Measurements from ENCODE around the gene PHF12.

Gene PHF12

GRCh38 chr17:28961391-28961790 is 10.1 kb upstream of the PHF12 start:
- H3K4me1 ChIP-seq (ENCODE audit: control insufficient read depth, insufficient read depth, low read length): no peaks in the 10 kb centered on the region
- no peak overlapping the region for H3K27ac ChIP-seq (ENCODE audit: low read length)
- H3K4me3 ChIP-seq (ENCODE audit: low read length in 2 of 2): no peak overlapping the region
- H3K9ac ChIP-seq (ENCODE audit: low read length in 2 of 2): no peak overlapping the region
- peaks cover 0 to 2% of the 10 kb centered on the region in 2 donors for H3K27me3 ChIP-seq (ENCODE audit: control insufficient read depth in 1 of 2, insufficient read depth in 2 of 2, low read length in 2 of 2)
- peaks cover 0 to 2% of the 10 kb centered on the region in 2 donors for H3K36me3 ChIP-seq (ENCODE audit: control insufficient read depth in 2 of 2, insufficient read depth in 2 of 2, low read length in 2 of 2)
- H3K9me3 ChIP-seq (ENCODE audit: control insufficient read depth in 2 of 2, low read length in 2 of 2): no peaks in the 10 kb centered on the region

- Histone ChIP-seq H3K27me3 (ENCODE audit: control insufficient read depth in 1 of 2, insufficient read depth in 2 of 2, low read length in 2 of 2) (peaks cover 0 to 2% of the 10 kb centered on the region in 2 donors), H3K27ac (ENCODE audit: low read length) (no peak overlapping the region), H3K4me3 (ENCODE audit: low read length in 2 of 2) (no peak overlapping the region), H3K4me1 (ENCODE audit: control insufficient read depth, insufficient read depth, low read length) (no peaks in the 10 kb centered on the region), H3K36me3 (ENCODE audit: control insufficient read depth in 2 of 2, insufficient read depth in 2 of 2, low read length in 2 of 2) (peaks cover 0 to 2% of the 10 kb centered on the region in 2 donors), H3K9me3 (ENCODE audit: control insufficient read depth in 2 of 2, low read length in 2 of 2) (no peaks in the 10 kb centered on the region), H3K9ac (ENCODE audit: low read length in 2 of 2) (no peak overlapping the region)
These were observed 9.1 kb upstream of the PHF12 start for GRCh38 chr17:28960256-28961061.

DNA sequence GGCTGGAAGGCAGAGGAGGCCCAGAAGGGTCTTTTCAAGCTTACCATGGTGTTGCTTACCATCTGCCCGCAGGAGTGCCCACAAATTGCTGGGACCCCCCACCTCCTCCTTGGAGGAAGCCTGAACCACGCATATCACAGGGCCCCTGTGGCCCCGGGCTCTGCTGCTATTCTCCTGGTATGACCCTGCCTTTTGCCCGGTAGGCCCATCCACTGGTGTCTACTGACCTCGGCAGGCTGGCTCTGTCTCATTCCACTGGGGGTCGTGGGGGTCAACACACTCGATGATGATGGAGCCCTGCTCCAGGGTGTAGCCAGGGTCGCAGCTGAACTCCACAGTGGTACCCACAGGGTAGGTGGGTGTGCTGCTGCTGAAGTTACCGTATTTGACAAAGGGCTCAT is 8.2 kb upstream of the PHF12 start:
- Histone ChIP-seq H3K4me1 (ENCODE audit: control insufficient read depth, insufficient read depth, low read length) (no peaks in the 10 kb centered on the region), H3K36me3 (ENCODE audit: control insufficient read depth in 2 of 2, insufficient read depth in 2 of 2, low read length in 2 of 2) (peaks cover 0 to 2% of the 10 kb centered on the region in 2 donors)

DNA sequence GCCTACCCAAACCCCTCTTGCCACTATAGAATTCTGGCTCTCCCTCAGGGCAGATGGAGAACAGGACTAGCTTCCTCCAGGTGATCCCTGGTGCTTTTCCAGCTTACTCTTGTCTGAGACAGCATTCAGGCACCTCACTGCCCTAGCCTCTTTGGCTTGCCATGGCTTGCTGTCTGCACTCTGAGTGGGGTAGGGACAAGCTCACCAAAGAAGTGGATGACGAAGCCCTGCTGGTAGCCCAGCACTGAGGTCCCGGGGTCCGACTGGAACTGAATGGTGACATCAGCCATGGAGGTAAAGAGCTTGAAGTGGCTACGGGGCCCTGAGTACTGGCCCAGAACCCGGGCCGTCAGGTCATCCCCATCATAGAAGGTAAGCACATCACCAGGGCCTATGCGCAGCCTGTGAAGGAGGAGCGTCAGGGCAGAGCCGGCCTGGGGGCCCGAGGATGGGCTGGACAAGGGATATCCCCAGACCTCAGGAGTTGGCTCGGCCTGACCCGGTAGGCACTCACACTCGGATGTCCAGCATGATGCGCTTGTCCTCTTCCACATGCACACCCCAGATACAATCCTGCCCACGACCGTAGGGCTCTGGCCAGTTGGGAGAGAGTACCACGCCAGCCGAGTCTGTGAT is 7.6 kb upstream of the PHF12 start:
- peaks cover 0 to 2% of the 10 kb centered on the region in 2 donors for H3K27me3 ChIP-seq (ENCODE audit: control insufficient read depth in 1 of 2, insufficient read depth in 2 of 2, low read length in 2 of 2)
- peaks cover 0 to 2% of the 10 kb centered on the region in 2 donors for H3K36me3 ChIP-seq (ENCODE audit: control insufficient read depth in 2 of 2, insufficient read depth in 2 of 2, low read length in 2 of 2)
- H3K4me3 ChIP-seq (ENCODE audit: low read length in 2 of 2): no peak overlapping the region
- H3K9ac ChIP-seq (ENCODE audit: low read length in 2 of 2): no peak overlapping the region
- no peaks in the 10 kb centered on the region for H3K9me3 ChIP-seq (ENCODE audit: control insufficient read depth in 2 of 2, low read length in 2 of 2)
- no peaks in the 10 kb centered on the region for H3K4me1 ChIP-seq (ENCODE audit: control insufficient read depth, insufficient read depth, low read length)
- H3K27ac ChIP-seq (ENCODE audit: low read length): no peak overlapping the region

More for the DNA sequence above, 8.2 kb upstream of the PHF12 start:
- H3K27me3 ChIP-seq (ENCODE audit: control insufficient read depth in 1 of 2, insufficient read depth in 2 of 2, low read length in 2 of 2): peaks cover 0 to 2% of the 10 kb centered on the region in 2 donors
- H3K9me3 ChIP-seq (ENCODE audit: control insufficient read depth in 2 of 2, low read length in 2 of 2): no peaks in the 10 kb centered on the region
- no peak overlapping the region for H3K27ac ChIP-seq (ENCODE audit: low read length)
- H3K4me3 ChIP-seq (ENCODE audit: low read length in 2 of 2): no peak overlapping the region
- H3K9ac ChIP-seq (ENCODE audit: low read length in 2 of 2): no peak overlapping the region

- Histone ChIP-seq H3K27ac (ENCODE audit: low read length) (no peak overlapping the region), H3K27me3 (ENCODE audit: control insufficient read depth in 1 of 2, insufficient read depth in 2 of 2, low read length in 2 of 2) (no peaks in the 10 kb centered on the region), H3K9ac (ENCODE audit: low read length in 2 of 2) (no peak overlapping the region), H3K9me3 (ENCODE audit: control insufficient read depth in 2 of 2, low read length in 2 of 2) (no peaks in the 10 kb centered on the region), H3K4me1 (ENCODE audit: control insufficient read depth, insufficient read depth, low read length) (peaks cover 7% of the 10 kb centered on the region), H3K4me3 (ENCODE audit: low read length in 2 of 2) (no peak overlapping the region), H3K36me3 (ENCODE audit: control insufficient read depth in 2 of 2, insufficient read depth in 2 of 2, low read length in 2 of 2) (peaks cover 0 to 2% of the 10 kb centered on the region in 2 donors)
These were observed 6.7 kb upstream of the PHF12 start for GRCh38 chr17:28957992-28958355.

- Histone ChIP-seq H3K9ac (ENCODE audit: low read length in 2 of 2) (no peak overlapping the region), H3K27me3 (ENCODE audit: control insufficient read depth in 1 of 2, insufficient read depth in 2 of 2, low read length in 2 of 2) (no peaks in the 10 kb centered on the region), H3K4me3 (ENCODE audit: low read length in 2 of 2) (no peak overlapping the region), H3K9me3 (ENCODE audit: control insufficient read depth in 2 of 2, low read length in 2 of 2) (no peaks in the 10 kb centered on the region), H3K36me3 (ENCODE audit: control insufficient read depth in 2 of 2, insufficient read depth in 2 of 2, low read length in 2 of 2) (peaks cover 0 to 2% of the 10 kb centered on the region in 2 donors), H3K27ac (ENCODE audit: low read length) (no peak overlapping the region), H3K4me1 (ENCODE audit: control insufficient read depth, insufficient read depth, low read length) (peaks cover 12% of the 10 kb centered on the region)
These were observed 6.1 kb upstream of the PHF12 start for GRCh38 chr17:28957277-28957991.

DNA sequence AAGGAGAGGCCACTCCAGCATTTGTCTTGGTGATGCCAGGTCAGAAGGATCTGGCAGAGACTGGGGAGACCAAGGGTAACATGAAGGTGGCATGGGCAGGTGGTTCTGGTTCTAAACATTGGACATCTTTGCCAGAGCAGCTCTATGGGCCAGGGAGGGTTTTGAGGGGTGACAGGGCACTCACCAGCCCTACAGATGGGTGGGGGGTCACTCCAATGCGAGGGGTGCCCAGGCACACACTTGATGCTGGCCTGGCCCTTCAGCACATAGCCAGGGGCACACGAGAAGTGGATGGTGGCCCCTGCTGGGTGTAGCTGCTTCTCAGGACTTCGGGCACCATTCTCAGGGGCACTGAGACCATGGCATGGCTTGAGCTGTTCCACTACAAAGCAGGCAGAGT is 5.5 kb upstream of the PHF12 start:
- H3K27ac ChIP-seq (ENCODE audit: low read length): no peak overlapping the region
- no peaks in the 10 kb centered on the region for H3K27me3 ChIP-seq (ENCODE audit: control insufficient read depth in 1 of 2, insufficient read depth in 2 of 2, low read length in 2 of 2)
- H3K36me3 ChIP-seq (ENCODE audit: control insufficient read depth in 2 of 2, insufficient read depth in 2 of 2, low read length in 2 of 2): peaks cover 0 to 2% of the 10 kb centered on the region in 2 donors
- H3K9me3 ChIP-seq (ENCODE audit: control insufficient read depth in 2 of 2, low read length in 2 of 2): no peaks in the 10 kb centered on the region
- H3K4me1 ChIP-seq (ENCODE audit: control insufficient read depth, insufficient read depth, low read length): peaks cover 15% of the 10 kb centered on the region
- H3K4me3 ChIP-seq (ENCODE audit: low read length in 2 of 2): no peak overlapping the region
- no peak overlapping the region for H3K9ac ChIP-seq (ENCODE audit: low read length in 2 of 2)

GRCh38 chr17:28956112-28956511 is 4.8 kb upstream of the PHF12 start:
- Histone ChIP-seq H3K27me3 (ENCODE audit: control insufficient read depth in 1 of 2, insufficient read depth in 2 of 2, low read length in 2 of 2) (no peaks in the 10 kb centered on the region), H3K4me3 (ENCODE audit: low read length in 2 of 2) (no peak overlapping the region), H3K27ac (ENCODE audit: low read length) (no peak overlapping the region), H3K36me3 (ENCODE audit: control insufficient read depth in 2 of 2, insufficient read depth in 2 of 2, low read length in 2 of 2) (peaks cover 0 to 2% of the 10 kb centered on the region in 2 donors), H3K4me1 (ENCODE audit: control insufficient read depth, insufficient read depth, low read length) (peaks cover 15% of the 10 kb centered on the region), H3K9ac (ENCODE audit: low read length in 2 of 2) (no peak overlapping the region), H3K9me3 (ENCODE audit: control insufficient read depth in 2 of 2, low read length in 2 of 2) (no peaks in the 10 kb centered on the region)

DNA sequence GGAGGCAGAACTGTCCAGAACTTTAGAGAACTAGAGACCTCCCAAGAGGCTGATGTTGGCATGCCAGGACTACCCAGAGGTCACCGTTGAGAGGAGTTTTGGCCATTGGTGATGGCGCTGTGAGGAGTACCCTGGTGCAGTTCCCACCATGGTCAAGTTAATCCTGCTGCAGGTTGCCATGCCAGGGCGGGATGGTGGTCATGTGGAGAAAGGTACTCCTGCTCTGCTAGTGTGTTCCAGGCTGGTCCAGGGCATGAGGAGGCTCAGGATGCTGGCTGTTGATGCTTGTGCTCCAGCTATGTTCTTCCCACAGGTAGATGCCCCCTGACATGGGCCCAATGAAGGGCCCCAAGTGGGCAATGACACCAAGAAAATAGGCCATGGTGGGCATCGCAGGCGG is 4.1 kb upstream of the PHF12 start:
- Histone ChIP-seq H3K27me3 (ENCODE audit: control insufficient read depth in 1 of 2, insufficient read depth in 2 of 2, low read length in 2 of 2) (no peaks in the 10 kb centered on the region), H3K4me3 (ENCODE audit: low read length in 2 of 2) (no peak overlapping the region), H3K9me3 (ENCODE audit: control insufficient read depth in 2 of 2, low read length in 2 of 2) (no peaks in the 10 kb centered on the region), H3K4me1 (ENCODE audit: control insufficient read depth, insufficient read depth, low read length) (peaks cover 18% of the 10 kb centered on the region), H3K36me3 (ENCODE audit: control insufficient read depth in 2 of 2, insufficient read depth in 2 of 2, low read length in 2 of 2) (peaks cover 0 to 2% of the 10 kb centered on the region in 2 donors), H3K27ac (ENCODE audit: low read length) (no peak overlapping the region), H3K9ac (ENCODE audit: low read length in 2 of 2) (no peak overlapping the region)

- no peaks in the 10 kb centered on the region for H3K27me3 ChIP-seq (ENCODE audit: control insufficient read depth in 1 of 2, insufficient read depth in 2 of 2, low read length in 2 of 2)
- peaks cover 21% of the 10 kb centered on the region for H3K4me1 ChIP-seq (ENCODE audit: control insufficient read depth, insufficient read depth, low read length)
- no peak overlapping the region for H3K9ac ChIP-seq (ENCODE audit: low read length in 2 of 2)
- peaks cover 0 to 2% of the 10 kb centered on the region in 2 donors for H3K36me3 ChIP-seq (ENCODE audit: control insufficient read depth in 2 of 2, insufficient read depth in 2 of 2, low read length in 2 of 2)
- H3K27ac ChIP-seq (ENCODE audit: low read length): no peak overlapping the region
- H3K4me3 ChIP-seq (ENCODE audit: low read length in 2 of 2): no peak overlapping the region
- no peaks in the 10 kb centered on the region for H3K9me3 ChIP-seq (ENCODE audit: control insufficient read depth in 2 of 2, low read length in 2 of 2)
These were observed 3.6 kb upstream of the PHF12 start for GRCh38 chr17:28954886-28955285.
